G401 (cell line): Measurements from ENCODE around the gene ALAS1. TPM values are rescaled to one million over a fixed set of nuclear protein-coding genes. Genes with fewer than 3 reads are reported as not detected.

ENCODE experiments used
- DNase-seq: peaks from one replicate; pipeline ENCODE4 v3.0.0-alpha.2; 2015; ENCODE audit warnings: low spot score
- in situ Hi-C: cut with HindIII; loops from 2 replicates; pipeline ENCODE4 v1.10.0; 2016; ENCODE audit warnings: low sequenced_read_pairs, mixed read lengths
- total RNA-seq: library from RNA; depleted of rRNA; stranded (reverse); fragments of >200 nt; shearing (Covaris generic); gene quantifications from 2 replicates; pipeline ENCODE4 v1.2.3, GENCODE V29; 2014

The ALAS1 gene
- total RNA-seq, 1 experiment from 2014 or later: 66.7 TPM

GRCh38 chr3:52243791-52244628, 46.0 kb downstream of the ALAS1 start:
- DNase-seq: no peak

GRCh38 chr3:52245322-52246263, 47.6 kb downstream of the ALAS1 start, which contains the start of gene PPM1M:
PPM1M (plus strand) TSS chr3:52245759; CDS start chr3:52245825, 66 bp downstream.
- in situ Hi-C loops: no loop called here
- DNase-seq: no peak

More at GRCh38 chr3:52243791-52244628, 46.0 kb downstream of the ALAS1 start:
- in situ Hi-C loops: no loop called here

GRCh38 chr3:52246264-52246620, 48.3 kb downstream of the ALAS1 start:
- DNase-seq: no peak
- in situ Hi-C loops: no loop called here

DNA sequence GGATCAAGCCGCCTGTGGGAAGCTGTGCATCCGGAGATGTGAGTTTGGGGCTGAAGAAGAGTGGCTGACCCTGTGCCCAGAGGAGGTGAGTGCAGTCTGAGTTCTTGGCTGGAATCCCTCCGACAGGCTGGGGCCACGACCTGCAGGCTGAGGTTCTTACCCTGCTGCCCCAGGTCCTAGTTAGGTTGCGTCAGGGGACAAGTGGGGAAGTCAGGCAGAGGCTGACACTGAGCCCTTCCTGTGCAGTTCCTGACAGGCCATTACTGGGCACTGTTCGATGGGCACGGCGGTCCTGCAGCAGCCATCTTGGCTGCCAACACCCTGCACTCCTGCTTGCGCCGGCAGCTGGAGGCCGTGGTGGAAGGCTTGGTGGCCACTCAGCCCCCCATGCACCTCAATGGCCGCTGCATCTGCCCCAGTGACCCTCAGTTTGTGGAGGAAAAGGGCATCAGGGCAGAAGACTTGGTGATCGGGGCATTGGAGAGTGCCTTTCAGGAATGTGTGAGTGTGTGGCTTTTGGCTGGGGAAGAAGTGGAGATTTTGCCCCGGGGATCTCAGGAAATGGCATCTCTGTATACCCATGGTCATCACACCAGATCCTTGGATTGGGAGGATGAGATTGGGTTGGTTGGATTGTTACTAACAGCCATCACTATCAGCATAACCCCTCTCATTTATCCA, 48.9 kb downstream of the ALAS1 start:
- no peak for DNase-seq
- in situ Hi-C loops: no loop called here

DNA sequence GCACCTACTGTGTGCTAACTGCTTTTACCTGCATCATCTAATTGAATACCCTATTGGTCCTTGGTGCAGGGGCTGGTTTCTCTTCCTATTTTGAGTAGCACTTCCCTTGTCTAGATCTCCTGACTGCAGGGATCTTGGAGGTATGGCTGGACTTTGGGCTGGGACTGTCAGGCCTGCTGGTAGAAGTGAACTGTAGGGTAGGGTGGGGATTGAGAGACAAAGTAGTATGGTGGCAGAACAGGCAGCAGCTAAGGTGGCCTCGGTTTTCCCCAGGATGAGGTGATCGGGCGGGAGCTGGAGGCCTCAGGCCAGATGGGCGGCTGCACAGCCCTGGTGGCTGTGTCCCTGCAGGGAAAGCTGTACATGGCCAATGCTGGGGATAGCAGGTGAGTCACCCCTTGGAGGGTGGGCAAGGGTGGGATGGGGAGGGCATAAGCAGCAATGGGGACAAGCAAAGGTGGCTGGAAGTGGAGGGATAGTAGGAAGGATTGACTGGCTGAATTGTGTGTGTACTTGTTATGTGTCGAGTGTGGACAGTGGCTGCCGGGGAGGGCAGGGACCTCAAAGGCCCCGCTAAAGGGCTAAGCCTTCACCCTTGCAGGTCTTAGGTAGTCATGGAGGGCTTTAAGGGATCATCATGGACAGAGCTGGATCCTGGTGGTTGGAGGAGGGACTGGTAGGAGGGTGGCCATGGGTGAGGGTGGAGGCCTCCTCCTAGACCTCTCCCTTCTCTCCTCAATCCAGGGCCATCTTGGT, 49.6 kb downstream of the ALAS1 start:
- in situ Hi-C loops: no loop called here
- DNase-seq: no peak

GRCh38 chr3:52248165-52248541, 50.2 kb downstream of the ALAS1 start:
- in situ Hi-C loops: no loop called here
- DNase-seq: no peak

- DNase-seq: peak; percentile 97
These were observed 51.0 kb downstream of the ALAS1 start for GRCh38 chr3:52248816-52249547.

DNA sequence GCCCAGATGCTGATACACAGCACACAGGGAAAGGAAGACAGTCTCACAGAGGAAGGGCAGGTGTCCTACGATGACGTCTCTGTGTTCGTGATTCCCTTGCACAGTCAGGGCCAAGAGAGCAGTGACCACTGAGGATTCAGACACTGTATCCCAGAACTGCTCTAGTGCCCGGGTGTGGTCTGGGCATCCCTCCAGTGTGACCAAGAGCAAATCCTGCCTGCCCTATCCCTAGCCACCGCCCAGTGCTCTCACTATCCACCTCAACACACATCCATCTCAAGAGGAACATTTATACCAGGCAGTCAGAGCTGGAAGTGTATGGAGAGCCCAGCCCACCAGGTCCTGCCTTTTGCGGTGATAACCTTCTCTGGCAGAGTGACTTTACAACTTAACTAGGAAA, 51.7 kb downstream of the ALAS1 start:
- in situ Hi-C loops: no loop called here
- no peak for DNase-seq

More at GRCh38 chr3:52248816-52249547, 51.0 kb downstream of the ALAS1 start:
- in situ Hi-C loops: no loop called here

DNA sequence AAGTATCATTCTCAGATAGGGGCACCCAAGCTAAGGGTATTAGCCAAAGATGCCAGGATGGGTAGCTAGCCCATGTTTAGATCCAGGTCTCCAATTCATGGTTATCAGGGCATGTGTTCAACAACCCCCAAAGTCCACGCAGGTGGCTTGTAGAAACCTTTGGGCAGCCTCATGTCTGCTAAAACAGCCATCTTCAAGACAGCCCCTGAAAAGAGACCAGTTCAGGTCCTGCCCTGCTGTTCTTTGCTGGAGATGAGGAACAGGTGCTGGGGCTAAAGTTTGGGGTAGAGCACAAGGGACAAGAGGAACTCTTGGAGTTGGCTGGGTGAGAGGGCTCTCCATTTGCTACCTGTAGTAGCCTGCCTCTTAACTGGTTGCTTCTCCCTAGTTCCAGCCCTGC, 52.2 kb downstream of the ALAS1 start:
- in situ Hi-C loops: no loop called here
- no peak for DNase-seq

DNA sequence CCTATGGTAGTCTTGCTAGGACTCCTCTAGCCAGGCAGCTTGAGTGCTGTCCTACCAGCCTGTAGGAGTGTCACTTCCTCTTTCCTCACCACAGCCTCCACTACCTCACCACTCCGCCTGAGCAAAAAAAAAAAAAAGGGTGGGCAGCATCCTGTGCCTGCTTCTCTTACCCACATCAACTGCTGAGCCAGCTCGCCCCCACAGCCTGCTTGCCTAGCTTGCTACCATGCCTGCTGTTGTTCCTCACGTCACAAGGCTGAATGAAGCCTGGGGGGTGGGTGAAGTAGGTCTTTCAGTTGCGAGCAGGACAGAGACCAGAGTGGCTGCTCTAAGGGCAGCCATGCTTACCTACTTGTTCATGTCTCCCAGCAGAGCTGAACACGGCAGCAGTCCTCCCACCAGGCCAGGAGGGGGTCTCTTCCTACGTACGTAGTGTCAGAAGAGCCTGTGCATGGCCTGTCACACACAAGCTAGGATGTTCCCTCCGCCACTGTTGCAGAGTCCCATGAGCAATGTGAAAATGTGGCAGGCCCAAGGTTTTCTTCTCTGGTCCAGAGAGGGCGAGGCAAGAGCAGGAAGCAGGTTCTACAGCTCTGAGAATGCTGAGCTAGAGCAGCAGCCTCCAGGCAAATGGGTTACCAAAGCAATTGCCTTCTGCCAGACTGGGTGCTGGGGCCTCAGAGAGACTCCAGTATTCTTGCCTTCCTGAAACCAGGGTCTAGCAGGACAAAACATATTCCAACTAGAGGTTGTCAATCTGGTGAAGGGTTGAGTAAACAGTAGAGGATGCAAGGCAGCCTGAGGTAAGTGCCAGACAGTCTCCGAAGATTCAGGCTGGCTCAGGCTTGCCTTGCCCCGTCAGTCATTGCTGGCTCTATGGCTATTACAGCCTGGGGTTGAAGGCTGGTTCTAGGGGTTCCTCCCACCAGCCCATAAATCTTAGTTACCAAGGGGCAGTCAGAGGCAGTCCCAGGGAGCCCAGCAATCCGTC, 55.6 kb downstream of the ALAS1 start:
- in situ Hi-C loops: no loop called here
- DNase-seq: no peak

DNA sequence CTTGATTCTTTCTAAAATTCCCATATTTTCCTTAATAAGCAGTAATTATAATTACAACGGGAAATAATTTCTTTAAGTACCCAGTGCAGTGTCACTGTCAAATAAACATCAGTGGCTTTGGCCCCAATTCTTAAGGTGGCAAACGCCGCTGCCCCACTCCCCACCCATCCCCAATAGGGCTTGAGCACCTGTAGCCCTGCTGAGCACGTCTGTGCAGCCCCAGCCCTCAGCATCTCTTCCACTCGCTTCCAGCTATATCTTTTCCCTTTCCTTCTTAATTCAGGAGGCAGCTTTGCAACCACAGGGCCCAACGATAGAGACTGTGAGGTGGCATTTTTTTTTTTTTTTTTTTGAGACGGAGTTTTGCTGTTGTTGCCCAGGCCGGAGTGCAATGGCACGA, 56.6 kb downstream of the ALAS1 start:
- in situ Hi-C loops: no loop called here
- no peak for DNase-seq

GRCh38 chr3:52256159-52256558, 58.2 kb downstream of the ALAS1 start:
- no peak for DNase-seq
- in situ Hi-C loops: no loop called here

DNA sequence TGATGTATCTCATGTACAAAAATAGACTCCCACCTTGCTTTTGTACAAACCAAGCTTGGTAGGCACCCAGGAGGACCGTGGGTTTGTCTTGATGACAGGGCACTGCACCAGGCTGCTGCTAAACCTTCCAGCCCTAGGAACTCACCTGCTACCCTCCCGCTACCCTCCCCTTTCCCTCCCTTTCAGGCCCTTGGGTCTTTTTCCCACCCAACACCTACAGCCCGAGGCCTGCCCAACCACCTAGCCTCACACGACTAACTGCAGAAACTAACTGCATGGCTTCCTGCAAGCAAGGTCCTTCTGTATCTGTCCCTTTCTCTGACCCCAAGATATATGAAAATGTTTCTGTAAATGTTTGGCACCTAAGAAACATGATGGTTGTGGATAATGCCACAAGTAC, 58.7 kb downstream of the ALAS1 start:
- DNase-seq: no peak
- in situ Hi-C loops: no loop called here

DNA sequence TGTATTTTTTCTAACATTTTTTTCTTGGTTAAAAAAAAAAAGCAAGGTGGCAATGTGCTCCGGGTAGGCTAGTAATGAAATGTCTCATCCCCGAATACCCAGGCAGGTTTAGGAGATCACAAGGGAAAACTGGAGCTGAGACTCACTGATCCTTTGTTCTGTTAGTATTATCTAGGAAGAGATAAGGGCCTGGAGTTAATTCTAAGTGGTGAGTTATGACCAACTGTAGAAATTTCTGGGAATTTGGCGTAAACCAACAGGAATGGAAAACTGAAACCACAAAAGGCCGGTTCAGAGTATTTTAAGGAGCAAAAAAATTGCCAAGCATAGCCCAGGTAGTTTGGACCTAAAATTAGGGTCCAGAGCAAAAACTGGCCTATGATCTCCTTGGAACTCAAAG, 60.0 kb downstream of the ALAS1 start:
- in situ Hi-C loops: no loop called here
- DNase-seq: no peak

GRCh38 chr3:52259035-52259434, 61.1 kb downstream of the ALAS1 start:
- in situ Hi-C loops: no loop called here
- DNase-seq: no peak

GRCh38 chr3:52259448-52259847, 61.5 kb downstream of the ALAS1 start:
- in situ Hi-C loops: no loop called here
- no peak for DNase-seq

GRCh38 chr3:52262447-52262846, 64.5 kb downstream of the ALAS1 start:
- DNase-seq: no peak
- in situ Hi-C loops: no loop called here
